ENCODE measurements around the gene NAALADL2. TPM values are rescaled to one million over a fixed set of nuclear protein-coding genes. Genes with fewer than 3 reads are reported as not detected.
"Not testable (repeated sequence)": the region's sequence is repeated elsewhere in the genome, so short reads cannot be mapped to it uniquely, and the experiment has no call there.

NAALADL2 gene
- total RNA-seq, 5 donors from 2014 or later (not counting 1 experiment from before 2014, with no cell fraction given), result 0.13 to 1.4 (median 0.36) TPM; not detected in 1

DNA sequence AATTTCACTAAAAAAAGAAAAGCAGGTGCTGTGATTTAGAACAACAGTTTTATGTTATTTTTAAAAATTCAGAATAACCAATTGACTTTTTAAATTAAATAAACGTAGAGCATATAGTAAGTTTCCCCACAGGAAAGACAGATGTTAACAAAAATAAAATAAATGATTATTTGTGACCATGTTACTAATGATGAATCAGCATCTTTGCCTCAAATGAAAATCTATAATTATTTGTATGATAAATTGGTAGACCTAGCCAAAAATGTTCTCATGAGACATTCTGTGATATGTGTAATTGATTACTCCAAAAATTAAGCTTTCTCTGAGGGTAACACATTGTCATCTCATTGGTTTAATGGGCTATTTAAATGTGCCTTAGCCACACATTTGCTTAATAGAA is 948.0 kb downstream of the NAALADL2 start:
- DNase-seq, result no peak
- ChIA-PET CTCF (interaction anchor here in 1 of 2 donors (0.7 kb wide), 1 partner anchor 165 kb away, joined by 7 read pairs; no protein-coding TSS in a partner anchor), POLR2A (no interaction called here)
- Histone ChIP-seq H3K4me3 (ENCODE audit: control insufficient read depth in 1 of 2, extremely low read depth in 1 of 2, low read length in 1 of 2) (no peak overlapping the region), H3K9me3 (no peaks in the 10 kb centered on the region), H3K27ac (ENCODE audit: low read length) (no peak overlapping the region), H3K27me3 (replicated peaks in 1 of 2; ENCODE audit: control insufficient read depth in 2 of 2, extremely low read depth in 1 of 2, insufficient read depth in 2 of 2, low read length in 1 of 2) (no peaks in the 10 kb centered on the region), H3K36me3 (ENCODE audit: control insufficient read depth in 2 of 2, extremely low read depth in 1 of 2, insufficient read depth in 1 of 2, low read length in 1 of 2) (no peaks in the 10 kb centered on the region), H3K4me1 (ENCODE audit: control insufficient read depth in 1 of 2, extremely low read depth in 1 of 2, insufficient read depth in 2 of 2, low read length in 2 of 2) (no peaks in the 10 kb centered on the region)
- peaks cover 0 to 3% (median 0%) of the 10 kb centered on the region in 3 donors for H3K9me3 Mint-ChIP-seq
- H3K4me1 Mint-ChIP-seq, result no peaks in the 10 kb centered on the region
- H3K36me3 Mint-ChIP-seq, result no peaks in the 10 kb centered on the region
- H3K27ac Mint-ChIP-seq, result no peak overlapping the region
- no CpG with 5 or more reads among the region's 1 CpG for WGBS (ENCODE audit: insufficient coverage)
- H3K27me3 Mint-ChIP-seq, result no peaks in the 10 kb centered on the region
- ATAC-seq (replicated peaks in 1 of 4), result no peak
- H3K4me3 Mint-ChIP-seq, result no peak overlapping the region

DNA sequence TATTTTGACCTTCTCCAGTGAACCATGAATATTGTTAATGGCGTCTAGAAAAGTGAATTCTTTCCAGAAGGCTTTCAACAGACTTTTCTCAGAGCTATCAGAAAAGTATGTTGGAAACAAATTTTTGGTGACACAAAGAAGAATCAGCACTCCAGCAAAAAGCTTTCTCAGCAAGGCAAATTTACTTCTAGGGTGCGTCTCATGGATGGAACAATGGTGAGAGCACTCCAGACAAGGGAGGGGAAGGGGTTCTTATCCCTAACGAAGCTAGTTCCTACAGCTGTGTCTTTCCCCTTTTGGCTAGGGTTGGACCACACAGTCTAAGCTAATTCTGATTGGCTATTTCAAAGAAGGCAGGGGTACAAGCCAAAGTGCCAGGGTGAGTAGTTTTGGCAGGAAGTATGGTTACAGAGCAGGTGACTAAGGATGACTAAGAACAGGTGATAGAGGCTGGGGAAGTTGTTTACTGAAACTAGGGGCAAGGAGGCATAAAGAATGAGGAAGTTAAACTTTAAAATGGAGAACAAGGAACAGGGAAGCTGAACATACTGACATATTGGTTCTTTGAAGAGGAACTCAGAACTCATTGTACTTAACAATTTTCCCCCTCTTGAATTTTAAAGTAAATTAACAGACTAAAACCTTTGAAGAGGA is 959.8 kb downstream of the NAALADL2 start:
- whole genome bisulfite sequencing (ENCODE audit: insufficient coverage), result 45% methylated on average over 2 of the region's 3 CpGs
- Mint-ChIP-seq H3K36me3 (no peaks in the 10 kb centered on the region), H3K27ac (no peak overlapping the region), H3K4me3 (no peak overlapping the region), H3K27me3 (no peaks in the 10 kb centered on the region), H3K4me1 (no peaks in the 10 kb centered on the region), H3K9me3 (peaks cover 10 to 41% (median 18%) of the 10 kb centered on the region in 3 donors)
- ChIA-PET CTCF (no interaction called here), POLR2A (no interaction called here)
- ATAC-seq (replicated peaks in 1 of 4) (no peak), DNase-seq (no peak)
- no peak overlapping the region for H3K27ac ChIP-seq (ENCODE audit: low read length)
- H3K9me3 ChIP-seq, result no peaks in the 10 kb centered on the region
- H3K36me3 ChIP-seq (ENCODE audit: control insufficient read depth in 2 of 2, extremely low read depth in 1 of 2, insufficient read depth in 1 of 2, low read length in 1 of 2), result no peaks in the 10 kb centered on the region
- no peaks in the 10 kb centered on the region for H3K27me3 ChIP-seq (replicated peaks in 1 of 2; ENCODE audit: control insufficient read depth in 2 of 2, extremely low read depth in 1 of 2, insufficient read depth in 2 of 2, low read length in 1 of 2)
- H3K4me1 ChIP-seq (ENCODE audit: control insufficient read depth in 1 of 2, extremely low read depth in 1 of 2, insufficient read depth in 2 of 2, low read length in 2 of 2), result no peaks in the 10 kb centered on the region
- H3K4me3 ChIP-seq (ENCODE audit: control insufficient read depth in 1 of 2, extremely low read depth in 1 of 2, low read length in 1 of 2), result no peak overlapping the region

GRCh38 chr3:175822766-175823491 is 963.8 kb downstream of the NAALADL2 start:
- H3K4me1 ChIP-seq (ENCODE audit: control insufficient read depth in 1 of 2, extremely low read depth in 1 of 2, insufficient read depth in 2 of 2, low read length in 2 of 2); H3K36me3 ChIP-seq (ENCODE audit: control insufficient read depth in 2 of 2, extremely low read depth in 1 of 2, insufficient read depth in 1 of 2, low read length in 1 of 2); H3K27me3 Mint-ChIP-seq; DNase-seq; H3K9me3 ChIP-seq; H3K27ac ChIP-seq (ENCODE audit: low read length); H3K36me3 Mint-ChIP-seq; H3K27me3 ChIP-seq (replicated peaks in 1 of 2; ENCODE audit: control insufficient read depth in 2 of 2, extremely low read depth in 1 of 2, insufficient read depth in 2 of 2, low read length in 1 of 2); H3K4me3 Mint-ChIP-seq; ATAC-seq (replicated peaks in 1 of 4); H3K4me1 Mint-ChIP-seq; CTCF ChIA-PET; H3K4me3 ChIP-seq (ENCODE audit: control insufficient read depth in 1 of 2, extremely low read depth in 1 of 2, low read length in 1 of 2); H3K27ac Mint-ChIP-seq: not testable (repeated sequence)
- 69% methylated on average over 2 of the region's 7 CpGs for WGBS (ENCODE audit: insufficient coverage)
- peaks cover 7 to 29% (median 11%) of the 10 kb centered on the region in 3 donors for H3K9me3 Mint-ChIP-seq
- POLR2A ChIA-PET, result interaction anchor here in 1 of 2 donors (0.6 kb wide), 1 partner anchor 960 kb away, joined by 3 read pairs; no protein-coding TSS in a partner anchor

DNA sequence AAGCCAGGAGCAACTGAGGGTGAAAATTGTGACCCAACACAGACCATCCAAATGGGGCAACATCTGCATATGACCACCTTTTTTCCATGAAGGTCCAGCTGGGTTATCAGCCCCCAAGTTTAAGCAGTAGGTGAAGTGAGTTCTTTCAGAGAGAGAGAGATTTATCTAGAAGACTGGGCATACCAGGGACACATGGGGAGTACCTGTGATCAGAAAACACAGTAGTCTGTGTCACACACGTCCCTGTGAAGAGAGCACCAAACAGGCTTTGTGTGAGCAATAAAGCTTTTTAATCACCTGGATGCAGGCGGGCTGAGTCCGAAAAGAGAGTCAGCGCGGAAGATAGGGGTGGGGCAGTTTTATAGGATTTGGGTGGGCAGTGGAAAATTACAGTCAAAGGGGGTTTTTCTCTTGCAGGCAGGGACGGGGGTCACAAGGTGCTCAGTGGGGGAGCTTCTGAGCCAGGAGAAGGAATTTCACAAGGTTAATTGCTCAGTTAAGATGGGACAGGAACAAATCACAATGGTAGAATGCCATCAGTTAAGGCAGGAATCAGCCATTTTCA is 966.0 kb downstream of the NAALADL2 start:
- CTCF ChIA-PET, result not testable (repeated sequence)

GRCh38 chr3:175826759-175827158 is 967.6 kb downstream of the NAALADL2 start:
- H3K27me3 ChIP-seq (replicated peaks in 1 of 2; ENCODE audit: control insufficient read depth in 2 of 2, extremely low read depth in 1 of 2, insufficient read depth in 2 of 2, low read length in 1 of 2), result no peaks in the 10 kb centered on the region
- H3K36me3 ChIP-seq (ENCODE audit: control insufficient read depth in 2 of 2, extremely low read depth in 1 of 2, insufficient read depth in 1 of 2, low read length in 1 of 2), result no peaks in the 10 kb centered on the region
- H3K9me3 ChIP-seq, result no peaks in the 10 kb centered on the region
- no peaks in the 10 kb centered on the region for H3K4me1 Mint-ChIP-seq
- no peaks in the 10 kb centered on the region for H3K4me1 ChIP-seq (ENCODE audit: control insufficient read depth in 1 of 2, extremely low read depth in 1 of 2, insufficient read depth in 2 of 2, low read length in 2 of 2)
- no peaks in the 10 kb centered on the region for H3K27me3 Mint-ChIP-seq
- no peak overlapping the region for H3K27ac ChIP-seq (ENCODE audit: low read length)
- H3K27ac Mint-ChIP-seq, result no peak overlapping the region
- no CpG with 5 or more reads among the region's 2 CpGs for WGBS (ENCODE audit: insufficient coverage)
- H3K4me3 ChIP-seq (ENCODE audit: control insufficient read depth in 1 of 2, extremely low read depth in 1 of 2, low read length in 1 of 2), result no peak overlapping the region
- H3K36me3 Mint-ChIP-seq, result no peaks in the 10 kb centered on the region
- ATAC-seq (replicated peaks in 1 of 4) (no peak), DNase-seq (no peak)
- POLR2A ChIA-PET, result no interaction called here
- CTCF ChIA-PET, result interaction anchor here in 1 of 2 donors (0.7 kb wide), 1 partner anchor 1864 kb away, joined by 3 read pairs; no protein-coding TSS in a partner anchor
- H3K9me3 Mint-ChIP-seq, result peaks cover 3 to 8% (median 5%) of the 10 kb centered on the region in 3 donors
- no peak overlapping the region for H3K4me3 Mint-ChIP-seq

More for the DNA sequence above, 966.0 kb downstream of the NAALADL2 start:
- H3K4me1 Mint-ChIP-seq; H3K27me3 ChIP-seq (replicated peaks in 1 of 2; ENCODE audit: control insufficient read depth in 2 of 2, extremely low read depth in 1 of 2, insufficient read depth in 2 of 2, low read length in 1 of 2); H3K27ac ChIP-seq (ENCODE audit: low read length); H3K9me3 ChIP-seq; H3K36me3 ChIP-seq (ENCODE audit: control insufficient read depth in 2 of 2, extremely low read depth in 1 of 2, insufficient read depth in 1 of 2, low read length in 1 of 2); H3K27ac Mint-ChIP-seq; H3K4me3 ChIP-seq (ENCODE audit: control insufficient read depth in 1 of 2, extremely low read depth in 1 of 2, low read length in 1 of 2); H3K27me3 Mint-ChIP-seq; H3K4me1 ChIP-seq (ENCODE audit: control insufficient read depth in 1 of 2, extremely low read depth in 1 of 2, insufficient read depth in 2 of 2, low read length in 2 of 2); H3K36me3 Mint-ChIP-seq; ATAC-seq (replicated peaks in 1 of 4); POLR2A ChIA-PET; H3K4me3 Mint-ChIP-seq; DNase-seq: not testable (repeated sequence)
- H3K9me3 Mint-ChIP-seq, result peaks cover 3 to 13% (median 10%) of the 10 kb centered on the region in 3 donors
- 71% methylated on average over 1 of the region's 6 CpGs for WGBS (ENCODE audit: insufficient coverage)

- CTCF ChIA-PET; POLR2A ChIA-PET; H3K36me3 Mint-ChIP-seq; ATAC-seq (replicated peaks in 1 of 4); H3K36me3 ChIP-seq (ENCODE audit: control insufficient read depth in 2 of 2, extremely low read depth in 1 of 2, insufficient read depth in 1 of 2, low read length in 1 of 2); H3K4me3 ChIP-seq (ENCODE audit: control insufficient read depth in 1 of 2, extremely low read depth in 1 of 2, low read length in 1 of 2); H3K27me3 ChIP-seq (replicated peaks in 1 of 2; ENCODE audit: control insufficient read depth in 2 of 2, extremely low read depth in 1 of 2, insufficient read depth in 2 of 2, low read length in 1 of 2); H3K4me1 Mint-ChIP-seq; H3K4me3 Mint-ChIP-seq; H3K9me3 Mint-ChIP-seq; DNase-seq; H3K27ac ChIP-seq (ENCODE audit: low read length); H3K27me3 Mint-ChIP-seq; H3K27ac Mint-ChIP-seq; H3K4me1 ChIP-seq (ENCODE audit: control insufficient read depth in 1 of 2, extremely low read depth in 1 of 2, insufficient read depth in 2 of 2, low read length in 2 of 2); H3K9me3 ChIP-seq: not testable (repeated sequence)
- 90% methylated on average over 7 of the region's 8 CpGs for WGBS (ENCODE audit: insufficient coverage)
These were observed 970.7 kb downstream of the NAALADL2 start for GRCh38 chr3:175829809-175830208.
